HG03342 (cell line): Measurements from ENCODE around the gene CLCN2.

Experiments
- ATAC-seq: cut with Tn5 transposase; IDR thresholded peaks from one replicate; pipeline ENCODE4 v1.9.1; 2021; ENCODE audit warnings: mild to moderate bottlenecking, moderate library complexity; ENCODE audit not compliant: unreplicated experiment

Gene CLCN2

DNA sequence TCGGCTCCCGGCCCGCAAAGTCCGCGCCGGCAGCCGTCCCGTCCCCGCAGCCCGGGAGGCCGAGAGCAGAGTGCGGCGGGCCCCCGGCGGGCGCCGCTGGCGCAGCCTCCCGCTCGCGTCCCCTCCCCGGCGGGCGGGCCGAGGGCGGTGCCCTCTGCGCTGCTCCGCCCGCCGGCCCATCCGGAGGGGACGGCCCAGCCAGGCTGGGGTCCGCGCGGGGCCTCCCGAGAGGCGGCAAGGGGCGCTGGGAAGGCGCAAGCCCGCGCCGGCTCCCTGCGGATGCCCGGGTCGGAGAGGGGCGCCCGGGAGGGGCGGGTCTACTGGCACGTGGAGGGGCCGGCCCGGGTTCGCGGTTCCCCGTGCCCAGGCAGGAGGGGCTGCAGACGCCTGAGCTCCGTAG is at the start of gene CLCN2, which contains the start of gene POLR2H:
TSS of gene CLCN2 (minus strand) at position 74 of the 400 bp plus-strand sequence. CDS start 126 bp downstream, outside the sequence.
TSS of gene POLR2H (plus strand) at position 179 of the 400 bp plus-strand sequence. CDS start 1,783 bp downstream, outside the sequence.
- ATAC-seq: peak; percentile 30

DNA sequence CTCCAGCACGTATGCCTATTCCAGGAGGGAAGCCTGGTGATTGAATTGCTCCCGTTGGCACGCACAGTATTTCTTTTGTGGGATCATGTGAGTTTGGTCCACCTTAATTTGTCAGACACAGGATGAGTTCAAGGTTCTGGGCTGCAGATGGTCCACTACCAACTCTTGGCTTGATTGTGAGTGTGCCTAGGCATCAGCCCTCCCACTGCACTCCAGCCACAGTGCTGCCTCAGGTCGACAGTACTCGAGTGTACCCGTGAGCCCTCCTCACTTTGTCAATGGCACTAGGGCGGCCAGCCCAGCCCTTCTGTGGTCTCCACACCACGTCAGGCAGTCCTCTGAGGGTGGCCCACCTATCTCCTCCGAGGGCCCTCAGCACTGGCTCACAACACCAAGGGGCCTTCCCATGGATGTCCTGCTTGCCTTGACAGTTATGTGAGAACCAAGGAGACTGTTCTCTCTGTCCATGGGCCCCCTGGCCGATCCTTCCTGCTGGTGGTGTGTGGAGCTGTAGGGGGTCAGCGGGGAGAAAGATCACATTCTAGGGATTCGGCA is 48.6 kb upstream of the CLCN2 start:
- ATAC-seq: no peak

- no peak for ATAC-seq
Observed at GRCh38 chr3:184409331-184409926, 48.0 kb upstream of the CLCN2 start.

GRCh38 chr3:184405075-184406030 is 43.9 kb upstream of the CLCN2 start:
- no peak for ATAC-seq

DNA sequence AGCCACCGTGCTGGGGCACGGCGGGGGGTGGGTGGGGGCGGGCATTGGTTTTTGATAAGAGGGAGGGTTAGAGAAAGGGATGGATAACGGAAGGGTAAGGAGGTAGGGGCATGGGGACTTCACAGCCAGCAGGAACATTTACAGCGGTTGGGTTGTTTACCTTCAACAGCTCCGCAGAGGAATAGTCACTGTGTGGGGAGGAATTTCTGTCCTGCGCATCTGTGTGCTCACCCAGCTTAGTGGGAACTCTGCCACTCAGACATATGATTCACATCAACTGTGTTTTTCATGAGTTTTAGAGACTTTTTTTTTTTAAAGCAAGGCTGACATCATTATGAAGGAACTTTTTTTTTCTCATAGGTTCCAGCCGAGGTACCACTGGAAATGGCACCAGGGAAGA is 38.0 kb upstream of the CLCN2 start:
- ATAC-seq: no peak

- no peak for ATAC-seq
Observed at GRCh38 chr3:184395320-184395660, 33.9 kb upstream of the CLCN2 start.

GRCh38 chr3:184391266-184391665 is 29.9 kb upstream of the CLCN2 start:
- ATAC-seq: no peak

GRCh38 chr3:184389935-184390528 is 28.6 kb upstream of the CLCN2 start:
- no peak for ATAC-seq

DNA sequence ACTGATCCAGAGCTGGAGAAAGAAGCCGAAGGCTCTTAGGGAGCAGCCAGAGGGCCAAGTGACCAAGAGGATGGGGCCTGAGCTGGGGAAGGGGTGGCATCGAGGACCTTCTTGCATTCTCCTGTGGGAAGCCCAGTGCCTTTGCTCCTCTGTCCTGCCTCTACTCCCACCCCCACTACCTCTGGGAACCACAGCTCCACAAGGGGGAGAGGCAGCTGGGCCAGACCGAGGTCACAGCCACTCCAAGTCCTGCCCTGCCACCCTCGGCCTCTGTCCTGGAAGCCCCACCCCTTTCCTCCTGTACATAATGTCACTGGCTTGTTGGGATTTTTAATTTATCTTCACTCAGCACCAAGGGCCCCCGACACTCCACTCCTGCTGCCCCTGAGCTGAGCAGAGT is 28.0 kb upstream of the CLCN2 start:
- ATAC-seq: no peak

GRCh38 chr3:184388936-184389230 is 27.5 kb upstream of the CLCN2 start:
- no peak for ATAC-seq

GRCh38 chr3:184388164-184388935 is 26.9 kb upstream of the CLCN2 start:
- ATAC-seq: no peak

- no peak for ATAC-seq
Observed at GRCh38 chr3:184387174-184387714, 25.8 kb upstream of the CLCN2 start.

- no peak for ATAC-seq
Observed at GRCh38 chr3:184386047-184386806, 24.8 kb upstream of the CLCN2 start.

GRCh38 chr3:184384856-184385422 is 23.5 kb upstream of the CLCN2 start:
- ATAC-seq: no peak

DNA sequence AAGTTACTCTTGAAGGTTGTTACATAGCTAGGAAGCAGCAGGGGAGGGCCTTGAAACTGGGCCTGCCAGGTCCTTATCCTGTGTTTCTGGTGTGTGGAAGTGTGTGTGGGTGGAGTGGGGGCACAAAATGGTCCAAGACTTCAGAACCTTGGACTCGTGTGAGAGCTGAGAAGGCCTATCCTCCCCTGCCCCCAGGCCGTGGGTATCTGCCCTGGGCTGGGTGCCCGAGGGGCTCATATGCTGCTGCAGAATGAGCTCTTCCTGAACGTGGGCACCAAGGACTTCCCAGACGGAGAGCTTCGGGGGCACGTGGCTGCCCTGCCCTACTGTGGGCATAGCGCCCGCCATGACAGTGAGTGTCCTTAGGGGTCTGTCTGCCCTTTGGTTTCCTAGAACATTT is 22.9 kb upstream of the CLCN2 start:
- no peak for ATAC-seq

DNA sequence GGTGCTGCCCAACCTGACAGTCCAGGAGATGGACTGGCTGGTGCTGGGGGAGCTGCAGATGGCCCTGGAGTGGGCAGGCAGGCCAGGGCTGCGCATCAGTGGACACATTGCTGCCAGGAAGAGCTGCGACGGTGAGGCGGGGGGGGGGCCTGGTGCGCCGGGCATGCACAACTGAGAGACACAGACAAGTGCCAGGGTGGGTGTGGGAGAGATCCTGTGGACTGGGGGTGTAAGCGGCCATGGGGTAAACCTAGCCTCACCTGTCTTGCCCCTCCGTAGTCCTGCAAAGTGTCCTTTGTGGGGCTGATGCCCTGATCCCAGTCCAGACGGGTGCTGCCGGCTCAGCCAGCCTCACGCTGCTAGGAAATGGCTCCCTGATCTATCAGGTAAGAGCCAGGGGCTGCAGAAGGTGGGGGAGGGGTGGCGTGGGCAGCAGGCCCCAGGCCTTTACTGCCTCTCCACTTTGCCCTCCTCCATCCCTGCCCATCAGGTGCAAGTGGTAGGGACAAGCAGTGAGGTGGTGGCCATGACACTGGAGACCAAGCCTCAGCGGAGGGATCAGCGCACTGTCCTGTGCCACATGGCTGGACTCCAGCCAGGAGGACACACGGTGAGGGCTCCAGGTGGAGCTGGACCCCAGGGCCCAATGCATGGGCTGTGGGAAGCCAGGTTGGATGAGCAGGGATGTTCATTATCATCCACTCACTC is 21.8 kb upstream of the CLCN2 start:
- ATAC-seq: no peak

DNA sequence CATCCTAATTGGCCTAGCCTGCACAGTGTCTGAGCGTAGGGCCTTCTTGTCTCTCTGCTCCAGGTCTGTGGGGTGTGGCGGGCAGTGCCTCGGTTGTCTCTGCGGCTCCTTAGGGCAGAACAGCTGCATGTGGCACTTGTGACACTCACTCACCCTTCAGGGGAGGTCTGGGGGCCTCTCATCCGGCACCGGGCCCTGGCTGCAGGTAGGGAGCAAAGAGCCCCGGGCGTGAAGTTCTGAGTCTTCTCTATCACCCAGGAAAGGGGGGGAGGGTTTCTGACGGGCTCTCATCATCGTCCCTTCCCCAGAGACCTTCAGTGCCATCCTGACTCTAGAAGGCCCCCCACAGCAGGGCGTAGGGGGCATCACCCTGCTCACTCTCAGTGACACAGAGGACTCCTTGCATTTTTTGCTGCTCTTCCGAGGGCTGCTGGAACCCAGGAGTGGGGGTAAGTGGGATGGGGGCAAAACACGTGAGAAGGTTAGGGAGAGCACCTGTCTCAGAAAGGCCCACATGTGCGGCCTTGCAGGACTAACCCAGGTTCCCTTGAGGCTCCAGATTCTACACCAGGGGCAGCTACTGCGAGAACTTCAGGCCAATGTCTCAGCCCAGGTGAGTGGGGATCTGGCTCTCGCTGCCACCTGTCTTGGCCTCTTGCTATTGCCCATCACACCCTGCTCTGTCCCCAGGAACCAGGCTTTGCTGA is 21.1 kb upstream of the CLCN2 start:
- no peak for ATAC-seq
